GM12874 (cell line): ENCODE results near the gene TLN1.

Source experiments
- CTCF ChIP-seq: IDR thresholded peaks from 2 replicates; pipeline ENCODE4 v1.5.1; 2011; ENCODE audit warnings: low read depth, mild to moderate bottlenecking, control low read depth, low read length, moderate library complexity; ENCODE audit not compliant: insufficient read depth

TLN1 gene

GRCh38 chr9:35750256-35750531, 18.2 kb upstream of the TLN1 start:
- TF ChIP-seq CTCF = no peak

DNA sequence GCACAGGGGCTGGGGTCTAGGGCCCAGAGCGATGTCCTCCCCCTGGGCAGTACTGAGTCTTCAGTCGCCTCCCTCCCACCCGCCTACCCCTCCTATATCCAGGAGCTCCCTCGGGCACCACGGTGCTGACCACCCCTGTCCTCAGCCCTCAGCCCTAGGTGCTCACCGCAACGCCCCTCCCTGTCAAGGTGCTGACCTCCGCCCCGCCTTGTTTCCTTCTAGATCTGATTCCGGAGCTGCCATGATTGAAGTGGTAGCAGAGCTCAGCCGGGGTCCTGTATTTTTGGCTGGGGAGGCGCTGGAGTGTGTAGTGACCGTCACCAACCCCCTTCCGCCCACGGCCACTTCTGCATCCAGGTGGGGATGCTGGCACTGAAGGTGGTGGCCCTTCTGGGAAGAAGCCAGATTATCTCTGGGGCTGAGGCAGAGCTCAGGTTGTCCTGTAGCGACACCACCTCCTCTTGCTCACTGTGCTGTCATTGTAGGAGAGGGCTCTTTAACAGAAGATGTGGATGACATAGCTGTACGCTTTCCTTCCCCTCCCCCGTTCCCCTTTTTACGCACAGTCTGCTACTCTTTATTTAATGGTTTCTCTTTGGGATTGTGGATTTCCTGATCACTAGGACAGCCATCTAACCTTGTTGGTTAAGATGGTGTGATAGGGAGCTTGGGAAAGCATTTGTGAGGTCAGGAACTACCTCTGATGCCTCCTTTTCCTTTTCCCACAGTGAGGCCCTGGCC, 17.7 kb upstream of the TLN1 start:
- no peak for TF ChIP-seq CTCF

DNA sequence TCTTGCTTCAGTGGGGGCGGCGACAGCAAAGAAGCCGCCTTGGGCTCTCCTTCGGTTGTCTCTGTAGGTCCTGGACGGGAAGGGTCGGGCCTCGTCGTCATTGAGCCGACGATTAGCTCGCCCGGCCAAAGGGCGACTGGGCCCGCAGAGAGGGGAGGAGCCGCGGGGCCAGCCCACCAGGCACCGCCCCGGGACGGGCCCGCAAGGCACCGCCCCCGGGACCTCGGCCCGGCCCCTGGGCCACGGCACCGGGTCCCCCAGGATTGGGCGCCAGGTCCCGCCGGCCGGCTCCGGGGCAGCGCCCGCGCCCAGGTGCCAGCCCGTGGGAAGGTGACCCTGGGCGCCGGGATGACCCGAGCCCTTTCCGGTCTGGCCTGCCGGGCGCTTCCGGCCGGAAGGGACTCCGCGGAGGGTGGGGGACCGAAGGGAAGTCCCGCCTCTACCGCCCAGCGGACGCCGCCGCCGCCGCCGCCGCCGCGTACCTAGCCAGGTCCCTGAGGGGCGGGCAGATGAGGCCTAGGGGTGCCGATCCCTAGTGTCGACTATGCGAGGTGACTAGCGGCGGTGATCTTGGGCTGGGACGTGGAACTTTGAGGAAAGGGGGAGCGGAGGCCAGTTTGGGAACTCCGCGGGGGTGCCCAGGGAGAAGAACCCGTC, 17.0 kb upstream of the TLN1 start, which contains the start of the genes GBA2 and RGP1:
TSS of gene GBA2 (minus strand) at position 371 of the 657 bp plus-strand sequence. CDS start 524 bp downstream, outside the sequence.
TSS of gene RGP1 (plus strand) at position 430 of the 657 bp plus-strand sequence. CDS start 469 bp downstream, outside the sequence.
- TF ChIP-seq CTCF = no peak

- TF ChIP-seq CTCF = no peak
Measured at GRCh38 chr9:35748242-35748857, 16.4 kb upstream of the TLN1 start.

DNA sequence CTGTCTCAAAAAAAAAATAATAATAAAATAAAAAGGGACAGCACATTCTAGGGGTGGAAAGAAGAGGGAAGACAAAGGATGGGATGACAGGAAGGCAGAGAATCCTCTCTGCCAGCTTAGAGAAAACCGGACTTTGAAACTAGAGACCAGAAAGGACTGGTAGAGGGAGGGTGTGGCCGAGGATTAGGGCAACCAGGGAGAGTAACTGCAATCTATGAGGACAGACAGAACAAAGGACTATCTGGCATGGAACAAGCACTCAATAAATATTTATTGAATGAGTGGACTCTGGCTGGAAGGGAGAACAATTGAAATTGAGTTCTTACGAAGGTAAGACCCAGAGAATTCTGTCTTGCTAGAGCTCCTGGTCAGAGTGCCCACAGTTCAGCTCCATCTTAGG, 14.6 kb upstream of the TLN1 start:
- no peak for TF ChIP-seq CTCF

- no peak for TF ChIP-seq CTCF
Measured at GRCh38 chr9:35745569-35745968, 13.6 kb upstream of the TLN1 start.

DNA sequence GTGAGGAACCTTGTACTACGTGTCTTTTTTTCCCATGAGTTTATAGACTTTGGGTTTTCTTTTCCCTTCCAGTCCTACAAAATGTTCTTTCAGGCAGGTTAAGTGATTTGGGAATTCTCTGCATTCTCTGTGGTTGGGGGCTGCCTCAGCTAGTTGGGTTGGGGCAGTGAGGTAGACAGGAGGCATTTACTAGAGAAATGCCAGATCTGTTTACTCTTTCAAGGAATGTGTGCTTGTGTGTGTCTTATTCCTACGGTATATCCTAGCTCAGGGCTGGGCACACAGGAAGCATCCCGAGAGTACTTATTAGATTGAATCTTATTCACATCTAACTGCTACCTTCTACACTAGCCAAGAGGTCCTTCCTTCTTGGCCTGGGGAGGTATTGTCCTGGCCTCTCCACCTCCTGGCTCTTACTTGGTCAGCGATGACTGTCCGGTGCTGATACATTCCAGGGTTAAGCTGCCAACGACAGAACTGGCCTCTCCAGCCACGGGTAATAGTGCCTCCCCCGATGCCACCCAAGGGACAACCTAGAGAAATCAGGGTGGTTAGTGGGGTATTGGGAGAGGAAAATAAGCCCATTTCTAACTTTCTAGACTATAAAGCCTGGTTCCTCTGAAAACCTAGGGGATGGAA, 12.0 kb upstream of the TLN1 start:
- no peak for TF ChIP-seq CTCF
